ENCODE data around the gene FZR1.

FZR1 gene

GRCh38 chr19:3479834-3480215 is 26.3 kb upstream of the FZR1 start:
- Mint-ChIP-seq H3K36me3 (ENCODE audit: low read depth) (no peaks in the 10 kb centered on the region), H3K4me3 (no peak overlapping the region), H3K4me1 (ENCODE audit: low read depth) (peaks cover 10% of the 10 kb centered on the region), H3K27ac (no peak overlapping the region), H3K9me3 (no peaks in the 10 kb centered on the region), H3K27me3 (no peaks in the 10 kb centered on the region)
- peak; percentile 35 for DNase-seq

- peaks cover 12% of the 10 kb centered on the region for H3K4me1 Mint-ChIP-seq (ENCODE audit: low read depth)
- no peak for DNase-seq
- H3K9me3 Mint-ChIP-seq, result no peaks in the 10 kb centered on the region
- no peaks in the 10 kb centered on the region for H3K27me3 Mint-ChIP-seq
- no peak within 1 kb of the TSS for H3K27ac Mint-ChIP-seq
- H3K36me3 Mint-ChIP-seq (ENCODE audit: low read depth), result no peaks in the 10 kb centered on the region
- no peak within 1 kb of the TSS for H3K4me3 Mint-ChIP-seq
Observed at GRCh38 chr19:3480383-3481091, 25.6 kb upstream of the FZR1 start, which contains the start of gene SMIM24. TSS of gene SMIM24 (minus strand) at chr19:3480525. CDS start at chr19:3480463, 62 bp downstream.

- H3K9me3 Mint-ChIP-seq, result no peaks in the 10 kb centered on the region
- H3K4me1 Mint-ChIP-seq (ENCODE audit: low read depth), result peaks cover 12% of the 10 kb centered on the region
- no peak overlapping the region for H3K27ac Mint-ChIP-seq
- H3K27me3 Mint-ChIP-seq, result no peaks in the 10 kb centered on the region
- no peak for DNase-seq
- H3K36me3 Mint-ChIP-seq (ENCODE audit: low read depth), result no peaks in the 10 kb centered on the region
- H3K4me3 Mint-ChIP-seq, result no peak overlapping the region
Observed at GRCh38 chr19:3481241-3482090, 24.6 kb upstream of the FZR1 start.

GRCh38 chr19:3482507-3483225 is 23.4 kb upstream of the FZR1 start:
- DNase-seq, result no peak
- H3K36me3 Mint-ChIP-seq (ENCODE audit: low read depth), result no peaks in the 10 kb centered on the region
- no peaks in the 10 kb centered on the region for H3K27me3 Mint-ChIP-seq
- H3K4me1 Mint-ChIP-seq (ENCODE audit: low read depth), result peaks cover 12% of the 10 kb centered on the region
- no peaks in the 10 kb centered on the region for H3K9me3 Mint-ChIP-seq
- no peak overlapping the region for H3K27ac Mint-ChIP-seq
- no peak overlapping the region for H3K4me3 Mint-ChIP-seq

GRCh38 chr19:3483226-3483628 is 22.9 kb upstream of the FZR1 start, which contains the start of gene SMIM44:
TSS of gene SMIM44 (minus strand) at chr19:3483441. CDS start at chr19:3483403, 38 bp downstream.
- H3K36me3 Mint-ChIP-seq (ENCODE audit: low read depth), result no peaks in the 10 kb centered on the region
- H3K4me3 Mint-ChIP-seq, result no peak within 1 kb of the TSS
- no peaks in the 10 kb centered on the region for H3K9me3 Mint-ChIP-seq
- H3K4me1 Mint-ChIP-seq (ENCODE audit: low read depth), result peaks cover 8% of the 10 kb centered on the region
- DNase-seq, result no peak
- no peak within 1 kb of the TSS for H3K27ac Mint-ChIP-seq
- no peaks in the 10 kb centered on the region for H3K27me3 Mint-ChIP-seq

- no peak overlapping the region for H3K4me3 Mint-ChIP-seq
- no peak overlapping the region for H3K27ac Mint-ChIP-seq
- H3K4me1 Mint-ChIP-seq (ENCODE audit: low read depth), result peaks cover 13% of the 10 kb centered on the region
- peaks cover 57% of the 10 kb centered on the region for H3K36me3 Mint-ChIP-seq (ENCODE audit: low read depth)
- no peaks in the 10 kb centered on the region for H3K27me3 Mint-ChIP-seq
- no peak for DNase-seq
- H3K9me3 Mint-ChIP-seq, result no peaks in the 10 kb centered on the region
Observed at GRCh38 chr19:3491396-3492119, 14.6 kb upstream of the FZR1 start.

GRCh38 chr19:3492131-3492839 is 13.8 kb upstream of the FZR1 start:
- Mint-ChIP-seq H3K4me1 (ENCODE audit: low read depth) (peaks cover 13% of the 10 kb centered on the region), H3K27me3 (no peaks in the 10 kb centered on the region), H3K9me3 (no peaks in the 10 kb centered on the region), H3K4me3 (no peak overlapping the region), H3K27ac (no peak overlapping the region), H3K36me3 (ENCODE audit: low read depth) (peaks cover 64% of the 10 kb centered on the region)
- no peak for DNase-seq

GRCh38 chr19:3492919-3493318 is 13.2 kb upstream of the FZR1 start:
- no peak for DNase-seq
- peaks cover 15% of the 10 kb centered on the region for H3K4me1 Mint-ChIP-seq (ENCODE audit: low read depth)
- peaks cover 70% of the 10 kb centered on the region for H3K36me3 Mint-ChIP-seq (ENCODE audit: low read depth)
- H3K27me3 Mint-ChIP-seq, result no peaks in the 10 kb centered on the region
- no peaks in the 10 kb centered on the region for H3K9me3 Mint-ChIP-seq
- no peak overlapping the region for H3K4me3 Mint-ChIP-seq
- no peak overlapping the region for H3K27ac Mint-ChIP-seq

GRCh38 chr19:3493651-3494050 is 12.5 kb upstream of the FZR1 start:
- peaks cover 17% of the 10 kb centered on the region for H3K4me1 Mint-ChIP-seq (ENCODE audit: low read depth)
- H3K27me3 Mint-ChIP-seq, result no peaks in the 10 kb centered on the region
- no peaks in the 10 kb centered on the region for H3K9me3 Mint-ChIP-seq
- H3K4me3 Mint-ChIP-seq, result no peak overlapping the region
- H3K36me3 Mint-ChIP-seq (ENCODE audit: low read depth), result peaks cover 74% of the 10 kb centered on the region
- no peak overlapping the region for H3K27ac Mint-ChIP-seq
- DNase-seq, result no peak

- no peaks in the 10 kb centered on the region for H3K9me3 Mint-ChIP-seq
- H3K27ac Mint-ChIP-seq, result peak overlapping the region; percentile 70
- no peaks in the 10 kb centered on the region for H3K27me3 Mint-ChIP-seq
- peak overlapping the region; percentile 32 for H3K4me3 Mint-ChIP-seq
- peaks cover 18% of the 10 kb centered on the region for H3K4me1 Mint-ChIP-seq (ENCODE audit: low read depth)
- H3K36me3 Mint-ChIP-seq (ENCODE audit: low read depth), result peaks cover 75% of the 10 kb centered on the region
- DNase-seq, result peak; percentile 56
Observed at GRCh38 chr19:3494051-3494450, 12.1 kb upstream of the FZR1 start.

- DNase-seq, result peak; percentile 68
- peaks cover 21% of the 10 kb centered on the region for H3K4me1 Mint-ChIP-seq (ENCODE audit: low read depth)
- H3K27me3 Mint-ChIP-seq, result no peaks in the 10 kb centered on the region
- H3K27ac Mint-ChIP-seq, result peak overlapping the region; percentile 70
- H3K4me3 Mint-ChIP-seq, result peak overlapping the region; percentile 32
- no peaks in the 10 kb centered on the region for H3K9me3 Mint-ChIP-seq
- H3K36me3 Mint-ChIP-seq (ENCODE audit: low read depth), result peaks cover 75% of the 10 kb centered on the region
Observed at GRCh38 chr19:3494559-3494958, 11.6 kb upstream of the FZR1 start.

GRCh38 chr19:3496392-3497273 is 9.5 kb upstream of the FZR1 start:
- H3K27ac Mint-ChIP-seq, result no peak overlapping the region
- H3K36me3 Mint-ChIP-seq (ENCODE audit: low read depth), result peaks cover 76% of the 10 kb centered on the region
- H3K4me1 Mint-ChIP-seq (ENCODE audit: low read depth), result peaks cover 33% of the 10 kb centered on the region
- H3K27me3 Mint-ChIP-seq, result no peaks in the 10 kb centered on the region
- no peaks in the 10 kb centered on the region for H3K9me3 Mint-ChIP-seq
- no peak for DNase-seq
- H3K4me3 Mint-ChIP-seq, result no peak overlapping the region

Data from activated T-cell treated with anti-CD3 and anti-CD28 coated beads, Interleukin-2, amount 50 U/mL, for 24 hours (primary cell).